ENCODE data around the gene APOH. TPM values are rescaled to one million over a fixed set of nuclear protein-coding genes. Genes with fewer than 3 reads are reported as not detected.

The APOH gene
- total and polyA plus RNA-seq, 9 of the 15 experiments (the other 6 are each of a cell fraction or from before 2014, with no cell fraction given) = 1.1 TPM; not detected in 8

GRCh38 chr17:66172691-66173223 lies 56.5 kb downstream of the APOH start (continued):
- TF ChIP-seq CBX1 (IDR thresholded peaks at IDR 0.05; ENCODE audit: low read depth) (no peak), ZBTB12 (CRISPR knock-in tag; IDR thresholded peaks at IDR 0.05) (no peak)

GRCh38 chr17:66172144-66172543 lies 57.1 kb downstream of the APOH start:
- in situ Hi-C loops (cut with MboI) = no loop called here
- Histone ChIP-seq H3K4me3 (no peak overlapping the region), H3K9me3 (replicated peaks; ENCODE audit: control insufficient read depth, insufficient read depth, low read depth, low read length) (no peaks in the 10 kb centered on the region), H3K4me2 (ENCODE audit: insufficient read depth, low read length) (no peak overlapping the region), H2AFZ (ENCODE audit: low read depth, low read length) (no peak overlapping the region), H3K79me2 (ENCODE audit: control insufficient read depth, insufficient read depth, low read length) (no peaks in the 10 kb centered on the region), H3K9me1 (ENCODE audit: control insufficient read depth, insufficient read depth, low read length) (no peaks in the 10 kb centered on the region), H3K36me3 (ENCODE audit: control insufficient read depth, insufficient read depth, low read length) (no peaks in the 10 kb centered on the region), H3K27ac (ENCODE audit: extremely low read depth, low read depth, low read length) (no peak overlapping the region), H3K9ac (ENCODE audit: insufficient read depth in 1 of 2, low read depth in 2 of 2, low read length in 2 of 2) (no peak overlapping the region), H3K4me1 (replicated peaks in 1 of 2; ENCODE audit: control insufficient read depth in 2 of 2, insufficient read depth in 2 of 2, low read length in 2 of 2) (no peaks in the 10 kb centered on the region), H3K27me3 (ENCODE audit: control insufficient read depth in 2 of 2, insufficient read depth in 2 of 2, low read length in 2 of 2) (0 out of 5 replicates have a peak, but pooled peaks cover 0 to 3% of the 10 kb centered on the region in 2 experiments), H4K20me1 (replicated peaks; ENCODE audit: control insufficient read depth, insufficient read depth, low read length) (no peaks in the 10 kb centered on the region)
- intact Hi-C loops (cut with micrococcal nuclease) = no loop called here
- ATAC-seq (no peak), FAIRE-seq (no peak), DNase-seq (ENCODE audit: extremely low read depth in 1 of 4, low spot score in 3 of 4) (no peak)
- ChIA-PET POLR2A (no interaction called here), CTCF (ENCODE audit: low intra/inter-chr PET ratio) (no interaction called here)
- WGBS (ENCODE audit: insufficient coverage, low coverage, missing lambda C conversion rate) = 0% methylated on average over 5 of the region's 5 CpGs
- BruUV-seq (replicated peaks) = no TSS peak
- TF ChIP-seq NFE2L1 (tag; IDR thresholded peaks at IDR 0.05; ENCODE audit: borderline replicate concordance, low read depth) (no peak), NONO (IDR thresholded peaks at IDR 0.05; ENCODE audit: low read depth in 2 of 2, low read length in 1 of 2) (no peak), NCOA2 (IDR thresholded peaks at IDR 0.05; ENCODE audit: partially characterized antibody in 2 of 2) (no peak), ZFP1 (CRISPR knock-in tag; IDR thresholded peaks at IDR 0.05) (no peak), CREBBP (IDR thresholded peaks at IDR 0.05; ENCODE audit: low read depth, low read length) (no peak), RNF219 (CRISPR knock-in tag; IDR thresholded peaks at IDR 0.05) (no peak), HMG20B (CRISPR knock-in tag; IDR thresholded peaks at IDR 0.05) (no peak), MEIS2 (IDR thresholded peaks at IDR 0.05; ENCODE audit: partially characterized antibody) (no peak), ZNF354B (CRISPR knock-in tag; IDR thresholded peaks at IDR 0.05) (no peak)
- TF ChIP-seq, protein P1, sequence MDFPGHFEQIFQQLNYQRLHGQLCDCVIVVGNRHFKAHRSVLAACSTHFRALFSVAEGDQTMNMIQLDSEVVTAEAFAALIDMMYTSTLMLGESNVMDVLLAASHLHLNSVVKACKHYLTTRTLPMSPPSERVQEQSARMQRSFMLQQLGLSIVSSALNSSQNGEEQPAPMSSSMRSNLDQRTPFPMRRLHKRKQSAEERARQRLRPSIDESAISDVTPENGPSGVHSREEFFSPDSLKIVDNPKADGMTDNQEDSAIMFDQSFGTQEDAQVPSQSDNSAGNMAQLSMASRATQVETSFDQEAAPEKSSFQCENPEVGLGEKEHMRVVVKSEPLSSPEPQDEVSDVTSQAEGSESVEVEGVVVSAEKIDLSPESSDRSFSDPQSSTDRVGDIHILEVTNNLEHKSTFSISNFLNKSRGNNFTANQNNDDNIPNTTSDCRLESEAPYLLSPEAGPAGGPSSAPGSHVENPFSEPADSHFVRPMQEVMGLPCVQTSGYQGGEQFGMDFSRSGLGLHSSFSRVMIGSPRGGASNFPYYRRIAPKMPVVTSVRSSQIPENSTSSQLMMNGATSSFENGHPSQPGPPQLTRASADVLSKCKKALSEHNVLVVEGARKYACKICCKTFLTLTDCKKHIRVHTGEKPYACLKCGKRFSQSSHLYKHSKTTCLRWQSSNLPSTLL (IDR thresholded peaks at IDR 0.05) = no peak
- TF ChIP-seq, protein P2, sequence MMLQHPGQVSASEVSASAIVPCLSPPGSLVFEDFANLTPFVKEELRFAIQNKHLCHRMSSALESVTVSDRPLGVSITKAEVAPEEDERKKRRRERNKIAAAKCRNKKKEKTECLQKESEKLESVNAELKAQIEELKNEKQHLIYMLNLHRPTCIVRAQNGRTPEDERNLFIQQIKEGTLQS (IDR thresholded peaks at IDR 0.05) = no peak
- TF ChIP-seq, protein P2 (CRISPR knock-in tag; conservative IDR thresholded peaks at IDR 0.05) = no peak

Data from K562 (cell line).